ENCODE data around the gene NR2F1.

DNA sequence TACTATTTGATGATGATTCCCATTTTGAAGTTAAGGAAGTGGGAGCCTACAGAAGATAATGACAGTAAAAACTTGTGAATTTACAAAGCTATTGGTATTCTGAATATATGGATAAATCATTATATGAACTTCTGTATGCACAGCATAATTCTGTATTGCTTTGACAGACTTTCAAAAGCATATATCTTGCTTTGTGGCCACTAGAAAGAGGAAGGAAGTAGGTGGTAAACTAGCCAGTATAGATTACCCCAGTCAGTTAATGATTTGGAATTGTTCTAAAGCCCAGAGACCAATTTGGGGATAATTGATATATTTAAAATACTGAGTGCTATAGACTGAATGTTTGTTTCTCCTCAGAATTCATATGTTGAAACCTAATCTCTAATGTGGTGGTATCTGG, 53.0 kb downstream of the NR2F1 start:
- TF ChIP-seq POLR2AphosphoS5 (IDR thresholded peaks at IDR 0.05; ENCODE audit: low read depth, low read length) (no peak), POLR2A (IDR thresholded peaks at IDR 0.05; ENCODE audit: low read depth, low read length) (no peak), TAF1 (IDR thresholded peaks at IDR 0.05; ENCODE audit: low read depth, low read length) (no peak), POU2F2 (IDR thresholded peaks at IDR 0.05; ENCODE audit: low read depth, low read length) (no peak), SPI1 (IDR thresholded peaks at IDR 0.05; ENCODE audit: low read depth, low read length) (no peak), PAX5 (IDR thresholded peaks at IDR 0.05; ENCODE audit: insufficient read depth, low read length, severe bottlenecking) (no peak)
